Neural crest cell (in vitro differentiated cells): ENCODE data around the gene TMEM61. TPM values are rescaled to one million over a fixed set of nuclear protein-coding genes. Genes with fewer than 3 reads are reported as not detected.

ENCODE experiments used
- DNase-seq: peaks from one replicate; pipeline ENCODE4 v3.0.0; 2021; ENCODE audit warnings: low read depth, mixed read lengths, low spot score
- H3K27ac Mint-ChIP-seq: one replicate; pipeline ENCODE4 v1.8.0; 2021; ENCODE audit warnings: mild to moderate bottlenecking, mixed read lengths; ENCODE audit not compliant: unreplicated experiment
- H3K27me3 Mint-ChIP-seq: 2 replicates; pipeline ENCODE4 v1.8.0; 2021; ENCODE audit warnings: low read depth, mild to moderate bottlenecking, mixed read lengths
- H3K36me3 Mint-ChIP-seq: 2 replicates; pipeline ENCODE4 v1.8.0; 2021; ENCODE audit warnings: low read depth, mild to moderate bottlenecking, mixed read lengths
- H3K4me1 Mint-ChIP-seq: 2 replicates; pipeline ENCODE4 v1.8.0; 2021; ENCODE audit warnings: mixed read lengths
- H3K4me3 Mint-ChIP-seq: one replicate; pipeline ENCODE4 v1.8.0; 2021; ENCODE audit warnings: mild to moderate bottlenecking, mixed read lengths
- H3K9me3 Mint-ChIP-seq: 2 replicates; pipeline ENCODE4 v1.8.0; 2021; ENCODE audit warnings: mixed read lengths
- total RNA-seq: library from RNA; stranded (reverse); gene quantifications from 2 replicates; pipeline ENCODE4 v1.2.1, GENCODE V29; 2021
- TF ChIP-seq, protein P1 (sequence below): fragments of 200-600 bp; sonication (generic); conservative IDR thresholded peaks from 2 replicates; pipeline ENCODE4 v1.5.0; 2021; ENCODE audit warnings: antibody characterized with exemption, mild to moderate bottlenecking

Gene TMEM61
- total RNA-seq, 1 donor from 2014 or later = not detected

DNA sequence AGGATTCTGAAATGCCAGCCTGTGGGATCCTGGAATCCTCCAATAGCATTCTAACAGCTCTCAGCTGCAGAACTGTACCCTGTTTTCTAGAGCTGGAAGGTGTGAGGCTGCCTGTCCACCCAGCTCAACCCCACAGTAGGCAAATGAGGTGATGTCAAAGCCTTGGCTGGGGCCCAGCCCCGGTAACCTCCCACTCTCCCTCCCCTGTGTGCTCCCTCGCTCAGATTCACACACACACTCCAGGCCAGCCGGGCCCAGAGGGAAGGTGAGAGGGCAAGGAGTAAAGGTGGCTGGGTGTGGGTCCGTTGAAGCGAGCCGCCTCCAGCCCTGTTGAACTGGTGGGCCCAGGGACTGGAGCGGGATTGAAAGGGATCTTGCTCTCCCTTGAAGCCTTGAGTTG is 18.2 kb downstream of the TMEM61 start, which contains the start of gene BSND:
BSND (plus strand) TSS at position 257 of the 400 bp plus-strand sequence. CDS start 254 bp downstream, outside the sequence.
- H3K36me3 Mint-ChIP-seq = no peaks in the 10 kb centered on the region
- H3K9me3 Mint-ChIP-seq = no peaks in the 10 kb centered on the region
- H3K27me3 Mint-ChIP-seq = peaks cover 57% of the 10 kb centered on the region
- H3K4me3 Mint-ChIP-seq = no peak within 1 kb of the TSS
- no peak for DNase-seq
- no peak within 1 kb of the TSS for H3K27ac Mint-ChIP-seq
- peaks cover 19% of the 10 kb centered on the region for H3K4me1 Mint-ChIP-seq
- TF ChIP-seq, protein P1, sequence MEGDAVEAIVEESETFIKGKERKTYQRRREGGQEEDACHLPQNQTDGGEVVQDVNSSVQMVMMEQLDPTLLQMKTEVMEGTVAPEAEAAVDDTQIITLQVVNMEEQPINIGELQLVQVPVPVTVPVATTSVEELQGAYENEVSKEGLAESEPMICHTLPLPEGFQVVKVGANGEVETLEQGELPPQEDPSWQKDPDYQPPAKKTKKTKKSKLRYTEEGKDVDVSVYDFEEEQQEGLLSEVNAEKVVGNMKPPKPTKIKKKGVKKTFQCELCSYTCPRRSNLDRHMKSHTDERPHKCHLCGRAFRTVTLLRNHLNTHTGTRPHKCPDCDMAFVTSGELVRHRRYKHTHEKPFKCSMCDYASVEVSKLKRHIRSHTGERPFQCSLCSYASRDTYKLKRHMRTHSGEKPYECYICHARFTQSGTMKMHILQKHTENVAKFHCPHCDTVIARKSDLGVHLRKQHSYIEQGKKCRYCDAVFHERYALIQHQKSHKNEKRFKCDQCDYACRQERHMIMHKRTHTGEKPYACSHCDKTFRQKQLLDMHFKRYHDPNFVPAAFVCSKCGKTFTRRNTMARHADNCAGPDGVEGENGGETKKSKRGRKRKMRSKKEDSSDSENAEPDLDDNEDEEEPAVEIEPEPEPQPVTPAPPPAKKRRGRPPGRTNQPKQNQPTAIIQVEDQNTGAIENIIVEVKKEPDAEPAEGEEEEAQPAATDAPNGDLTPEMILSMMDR = no peak

DNA sequence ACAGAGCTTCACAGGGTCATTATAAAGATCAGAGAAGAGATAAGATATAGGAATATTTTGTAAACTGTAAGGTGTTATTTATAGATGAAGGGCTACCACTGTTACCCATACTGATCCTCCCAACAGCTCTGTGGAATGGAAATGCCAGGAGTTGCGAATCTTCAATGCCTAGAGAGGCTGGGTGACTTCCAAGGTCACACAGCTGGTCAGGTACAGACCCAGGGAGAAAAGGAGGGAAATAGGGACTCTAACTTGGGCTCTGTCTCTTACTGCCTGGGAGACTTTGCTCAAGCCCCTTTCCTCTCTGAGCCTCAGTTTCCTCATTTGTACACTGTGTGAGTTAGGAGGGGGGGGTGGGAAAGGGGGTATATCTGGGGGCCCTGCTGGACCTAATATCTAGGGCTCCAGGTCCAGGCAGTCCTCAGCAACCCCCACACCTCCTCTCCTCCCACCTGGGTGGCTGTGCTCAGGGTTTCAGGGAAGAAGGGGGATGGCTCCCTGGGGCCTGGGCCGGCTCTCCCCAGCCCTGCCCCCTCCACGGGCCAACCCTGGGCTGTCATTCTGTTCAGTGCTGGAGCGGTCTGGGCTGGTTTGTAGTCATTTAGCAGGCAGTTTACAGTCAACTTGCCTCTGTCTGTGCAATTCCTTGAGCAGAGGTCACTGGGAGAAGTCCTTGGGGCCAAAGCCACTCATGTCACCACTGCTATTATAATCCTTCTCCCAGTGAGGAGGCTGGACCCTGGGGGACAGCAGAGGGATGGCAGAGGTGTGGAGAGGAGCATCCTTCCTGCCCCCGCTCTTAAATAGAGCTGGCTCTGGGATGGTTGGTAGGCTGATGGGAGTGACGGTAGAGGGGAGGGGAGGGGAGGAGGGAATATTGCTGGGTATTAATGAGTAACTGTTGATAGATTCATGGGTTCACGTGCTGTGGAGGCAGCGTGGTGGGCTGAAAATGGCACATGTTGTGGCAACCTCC is 20.0 kb downstream of the TMEM61 start:
- no peak overlapping the region for H3K4me3 Mint-ChIP-seq
- H3K36me3 Mint-ChIP-seq = no peaks in the 10 kb centered on the region
- H3K4me1 Mint-ChIP-seq = peaks cover 14% of the 10 kb centered on the region
- no peak for DNase-seq
- no peak overlapping the region for H3K27ac Mint-ChIP-seq
- H3K27me3 Mint-ChIP-seq = peaks cover 47% of the 10 kb centered on the region
- no peaks in the 10 kb centered on the region for H3K9me3 Mint-ChIP-seq
- TF ChIP-seq, protein P1 = no peak

DNA sequence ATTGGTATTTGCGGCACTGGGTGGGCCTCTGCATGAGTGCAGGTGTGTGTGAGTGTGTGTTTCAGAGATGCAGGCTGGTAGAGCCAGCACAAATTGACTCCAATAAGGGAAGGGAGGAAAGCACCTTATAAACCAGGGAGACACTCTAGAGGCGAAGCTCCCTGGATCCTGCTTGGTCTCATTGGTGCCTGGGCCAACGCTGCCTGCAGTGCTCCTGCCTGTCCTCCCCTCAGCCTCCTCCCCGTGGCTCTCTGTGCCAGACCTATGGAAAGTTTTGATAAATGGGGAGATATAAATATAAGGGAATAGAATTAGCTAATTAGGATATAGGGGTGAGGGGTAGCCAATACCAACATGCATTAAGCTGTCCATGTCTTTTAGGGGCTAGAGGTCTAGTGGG is 20.9 kb downstream of the TMEM61 start:
- peaks cover 38% of the 10 kb centered on the region for H3K27me3 Mint-ChIP-seq
- no peaks in the 10 kb centered on the region for H3K36me3 Mint-ChIP-seq
- no peak overlapping the region for H3K27ac Mint-ChIP-seq
- no peak overlapping the region for H3K4me3 Mint-ChIP-seq
- TF ChIP-seq, protein P1 = no peak
- peaks cover 8% of the 10 kb centered on the region for H3K4me1 Mint-ChIP-seq
- H3K9me3 Mint-ChIP-seq = no peaks in the 10 kb centered on the region
- DNase-seq = no peak

DNA sequence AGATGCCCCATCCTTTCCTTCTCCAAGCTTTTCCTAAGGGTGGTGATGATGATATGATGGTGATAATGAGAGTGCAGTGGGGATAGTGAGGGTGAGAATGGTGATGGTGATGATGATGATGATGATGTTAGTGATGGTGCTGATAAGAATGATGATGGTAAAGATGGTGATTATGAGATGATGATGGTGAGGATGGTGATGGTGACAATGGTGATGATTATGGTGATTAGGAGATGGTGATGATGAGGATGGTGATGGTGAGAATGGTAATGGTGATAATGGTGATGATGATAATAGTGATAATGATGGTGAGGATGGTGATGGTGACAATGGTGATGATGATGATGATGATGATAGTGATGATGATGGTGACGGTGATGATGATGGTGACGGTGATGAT is 22.3 kb downstream of the TMEM61 start:
- no peak for DNase-seq
- Mint-ChIP-seq H3K4me3 (no peak overlapping the region), H3K36me3 (no peaks in the 10 kb centered on the region), H3K4me1 (peaks cover 2% of the 10 kb centered on the region), H3K27ac (no peak overlapping the region), H3K27me3 (peaks cover 24% of the 10 kb centered on the region), H3K9me3 (no peaks in the 10 kb centered on the region)
- TF ChIP-seq, protein P1 = no peak

DNA sequence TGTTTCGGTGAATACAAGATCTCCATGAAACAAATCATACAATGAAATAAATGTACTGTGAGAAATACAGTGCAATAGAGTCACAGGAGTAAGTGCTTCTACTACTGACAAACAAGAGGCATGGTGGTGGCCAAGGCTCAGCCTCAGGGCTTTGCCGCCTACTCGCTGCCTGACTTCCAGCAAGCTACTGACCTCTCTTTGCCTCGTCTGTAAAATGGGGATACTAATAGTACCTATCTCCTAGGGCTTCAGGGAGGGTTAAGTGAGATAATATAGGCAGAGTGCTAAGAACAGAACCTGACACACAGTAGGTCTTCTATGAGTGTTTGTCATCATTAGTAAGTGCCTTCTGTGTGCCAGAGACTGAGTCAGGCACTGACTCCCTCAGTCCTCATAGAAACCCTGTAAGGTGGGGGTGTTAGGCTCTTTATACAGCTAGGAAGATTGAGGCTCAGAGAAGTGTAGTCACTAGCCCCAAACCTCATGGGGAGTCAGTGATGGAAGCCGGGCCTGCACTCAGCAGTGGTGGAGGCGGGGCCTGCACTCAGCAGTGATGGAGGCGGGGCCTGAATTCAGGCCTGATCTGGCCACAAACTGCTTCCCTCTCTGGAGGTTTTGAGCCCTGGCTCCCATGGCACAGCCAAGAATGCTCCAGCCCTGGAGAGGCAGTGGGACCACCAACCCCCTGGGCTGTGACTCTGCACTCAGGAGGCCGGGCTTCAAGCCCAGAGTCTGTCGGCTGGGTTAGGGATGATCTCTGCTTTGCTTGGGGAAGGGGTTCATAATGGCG is 25.1 kb downstream of the TMEM61 start:
- Mint-ChIP-seq H3K27me3 (peaks cover 4% of the 10 kb centered on the region), H3K4me3 (no peak overlapping the region), H3K36me3 (no peaks in the 10 kb centered on the region), H3K9me3 (no peaks in the 10 kb centered on the region), H3K4me1 (peaks cover 4% of the 10 kb centered on the region), H3K27ac (no peak overlapping the region)
- TF ChIP-seq, protein P1 = no peak
- DNase-seq = no peak
